ENCODE data around the gene NAALADL1. TPM values are rescaled to one million over a fixed set of nuclear protein-coding genes. Genes with fewer than 3 reads are reported as not detected.
A peak's percentile ranks its signal among the peaks of the same experiment; 100 is the strongest.

Gene NAALADL1
- total RNA-seq, 1 donor from 2014 or later: 27.9 TPM

GRCh38 chr11:65087827-65088226, 29.5 kb upstream of the NAALADL1 start:
- TF ChIP-seq CTCF (conservative IDR thresholded peaks at IDR 0.05; ENCODE audit: low read depth, low read length): no peak
- no peak overlapping the region for H3K4me3 ChIP-seq (ENCODE audit: low read depth, low read length)
- DNase-seq (ENCODE audit: low read depth): no peak

- H3K4me3 ChIP-seq (ENCODE audit: low read depth, low read length): no peak overlapping the region
These were observed 28.9 kb upstream of the NAALADL1 start for GRCh38 chr11:65087216-65087615.

GRCh38 chr11:65086809-65087208, 28.5 kb upstream of the NAALADL1 start:
- no peak for DNase-seq (ENCODE audit: low read depth)
- TF ChIP-seq CTCF (conservative IDR thresholded peaks at IDR 0.05; ENCODE audit: low read depth, low read length): no peak
- H3K4me3 ChIP-seq (ENCODE audit: low read depth, low read length): no peak overlapping the region

More at GRCh38 chr11:65087216-65087615, 28.9 kb upstream of the NAALADL1 start:
- no peak for TF ChIP-seq CTCF (conservative IDR thresholded peaks at IDR 0.05; ENCODE audit: low read depth, low read length)
- DNase-seq (ENCODE audit: low read depth): no peak

GRCh38 chr11:65085446-65085845, 27.1 kb upstream of the NAALADL1 start:
- DNase-seq (ENCODE audit: low read depth): no peak
- no peak for TF ChIP-seq CTCF (conservative IDR thresholded peaks at IDR 0.05; ENCODE audit: low read depth, low read length)
- no peak overlapping the region for H3K4me3 ChIP-seq (ENCODE audit: low read depth, low read length)

- TF ChIP-seq CTCF (conservative IDR thresholded peaks at IDR 0.05; ENCODE audit: low read depth, low read length): no peak
- no peak for DNase-seq (ENCODE audit: low read depth)
- peak overlapping the region; percentile 81 for H3K4me3 ChIP-seq (ENCODE audit: low read depth, low read length)
These were observed 26.4 kb upstream of the NAALADL1 start for GRCh38 chr11:65084598-65085375.

GRCh38 chr11:65083834-65084597, 25.7 kb upstream of the NAALADL1 start, which contains the start of the genes CDCA5 and ZFPL1:
Gene CDCA5 (minus strand): TSS chr11:65084040. CDS start chr11:65083978, 62 bp downstream.
Gene ZFPL1 (plus strand): TSS chr11:65084222. CDS start chr11:65084699, 477 bp downstream.
- peak within 1 kb of the TSS; percentile 81 for H3K4me3 ChIP-seq (ENCODE audit: low read depth, low read length)
- DNase-seq (ENCODE audit: low read depth): peak; percentile 54
- TF ChIP-seq CTCF (conservative IDR thresholded peaks at IDR 0.05; ENCODE audit: low read depth, low read length): no peak

Data from epithelial cell of proximal tubule (primary cell).